ENCODE data around the gene TENT4A. TPM values are rescaled to one million over a fixed set of nuclear protein-coding genes. Genes with fewer than 3 reads are reported as not detected.
A peak's percentile ranks its signal among the peaks of the same experiment; 100 is the strongest.

TENT4A gene
- total and polyA plus RNA-seq, 2 of the 13 experiments (the other 11 are each of a cell fraction or from before 2014, with no cell fraction given): 6.3 to 13.3 TPM

DNA sequence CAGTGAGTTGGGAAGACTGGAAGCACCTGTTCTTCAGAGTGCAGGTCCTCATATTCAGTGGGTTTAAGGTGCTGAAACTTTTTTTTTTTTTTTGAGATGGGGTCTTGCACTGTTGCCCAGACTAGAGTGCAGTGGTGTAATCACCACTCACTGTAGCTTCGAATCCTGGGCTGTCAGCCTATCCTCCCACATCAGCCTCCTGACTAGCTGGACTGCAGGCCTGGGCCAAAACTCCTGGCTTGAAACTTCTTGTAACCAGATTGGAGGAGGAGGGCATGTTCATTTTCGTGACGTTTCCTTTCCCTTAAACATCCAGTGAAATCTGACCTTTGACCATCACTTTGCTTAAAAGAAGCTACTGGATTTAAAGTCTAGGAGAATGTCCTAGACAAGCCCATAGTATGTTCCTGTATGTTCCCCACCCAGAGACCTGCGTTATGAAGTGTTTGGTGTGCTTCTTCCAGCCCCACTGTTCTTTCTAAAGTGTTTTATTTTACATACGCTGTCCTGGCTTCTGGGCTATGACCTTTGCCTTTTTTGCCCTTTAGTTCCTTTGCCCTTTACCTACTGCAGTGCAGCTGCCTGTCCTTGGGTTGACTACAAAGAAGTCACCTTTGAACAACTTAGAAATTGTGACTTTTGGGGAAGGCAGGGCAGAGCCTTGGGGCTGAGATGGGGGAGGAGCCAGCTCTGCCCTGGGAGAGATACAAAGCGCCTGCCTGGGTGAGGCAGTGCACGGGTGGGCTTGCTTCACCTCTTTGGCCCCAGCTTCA lies 18.4 kb downstream of the TENT4A start:
- intact Hi-C loops (cut with micrococcal nuclease; ENCODE audit: unreplicated experiment) (loop anchor here (5.0 kb wide), 1 partner anchor 99 kb away; the partner anchor contains the start of genes NSUN2 and SRD5A1), in situ Hi-C loops (cut with HindIII; ENCODE audit: extremely low pct_ligation_motif_present, low pct_unique_long_range_greater_than_20kb) (loop anchor here (25.0 kb wide), 1 partner anchor 344 kb away; the partner anchor contains the start of gene MED10)
- no peak for DNase-seq (ENCODE audit: low spot score)
- ChIA-PET POLR2A (interaction anchor here (1.1 to 1.6 kb wide), 2 partner anchors 11 to 19 kb away, joined by 3 to 6 read pairs; partner anchors contain the start of gene TENT4A), CTCF (ENCODE audit: low intra/inter-chr PET ratio, low total read pairs) (no interaction called here)
- TF ChIP-seq RARA (CRISPR knock-in tag; IDR thresholded peaks at IDR 0.05) (0 out of 2 replicates have a peak, but pooled peaks have one; percentile 23), HNF4A (CRISPR knock-in tag; IDR thresholded peaks at IDR 0.05) (peak; percentile 59), HNF4G (IDR thresholded peaks at IDR 0.05; ENCODE audit: borderline replicate concordance, low read depth, low read length) (peak; percentile 27; the same call in 1 of the 2 replicates), HNF4G (CRISPR knock-in tag; IDR thresholded peaks at IDR 0.05; ENCODE audit: borderline replicate concordance, low read depth) (no peak), ZMYM4 (CRISPR knock-in tag; IDR thresholded peaks at IDR 0.05) (no peak), NR2F1 (CRISPR knock-in tag; IDR thresholded peaks at IDR 0.05) (peak in 1 of 2 experiments; percentile 12; a peak in 1 of 4 replicates), MTA1 (CRISPR knock-in tag; IDR thresholded peaks at IDR 0.05; ENCODE audit: borderline replicate concordance) (no peak), ZNF121 (CRISPR knock-in tag; IDR thresholded peaks at IDR 0.05) (peak; percentile 89), ESRRA (CRISPR knock-in tag; IDR thresholded peaks at IDR 0.05; ENCODE audit: low read depth) (peak; percentile 86), NR2F6 (IDR thresholded peaks at IDR 0.05) (no peak; the same call in 1 of the 2 replicates), NR2F6 (CRISPR knock-in tag; IDR thresholded peaks at IDR 0.05) (0 out of 2 replicates have a peak, but pooled peaks have one; percentile 14), RXRB (CRISPR knock-in tag; IDR thresholded peaks at IDR 0.05; ENCODE audit: borderline replicate concordance) (peak; percentile 23; the same call in 1 of the 2 replicates), RFXAP (CRISPR knock-in tag; IDR thresholded peaks at IDR 0.05; ENCODE audit: borderline replicate concordance) (no peak)
- TF ChIP-seq, protein P1, sequence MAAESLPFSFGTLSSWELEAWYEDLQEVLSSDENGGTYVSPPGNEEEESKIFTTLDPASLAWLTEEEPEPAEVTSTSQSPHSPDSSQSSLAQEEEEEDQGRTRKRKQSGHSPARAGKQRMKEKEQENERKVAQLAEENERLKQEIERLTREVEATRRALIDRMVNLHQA (CRISPR knock-in tag; IDR thresholded peaks at IDR 0.05): no peak
- TF ChIP-seq, protein P2, sequence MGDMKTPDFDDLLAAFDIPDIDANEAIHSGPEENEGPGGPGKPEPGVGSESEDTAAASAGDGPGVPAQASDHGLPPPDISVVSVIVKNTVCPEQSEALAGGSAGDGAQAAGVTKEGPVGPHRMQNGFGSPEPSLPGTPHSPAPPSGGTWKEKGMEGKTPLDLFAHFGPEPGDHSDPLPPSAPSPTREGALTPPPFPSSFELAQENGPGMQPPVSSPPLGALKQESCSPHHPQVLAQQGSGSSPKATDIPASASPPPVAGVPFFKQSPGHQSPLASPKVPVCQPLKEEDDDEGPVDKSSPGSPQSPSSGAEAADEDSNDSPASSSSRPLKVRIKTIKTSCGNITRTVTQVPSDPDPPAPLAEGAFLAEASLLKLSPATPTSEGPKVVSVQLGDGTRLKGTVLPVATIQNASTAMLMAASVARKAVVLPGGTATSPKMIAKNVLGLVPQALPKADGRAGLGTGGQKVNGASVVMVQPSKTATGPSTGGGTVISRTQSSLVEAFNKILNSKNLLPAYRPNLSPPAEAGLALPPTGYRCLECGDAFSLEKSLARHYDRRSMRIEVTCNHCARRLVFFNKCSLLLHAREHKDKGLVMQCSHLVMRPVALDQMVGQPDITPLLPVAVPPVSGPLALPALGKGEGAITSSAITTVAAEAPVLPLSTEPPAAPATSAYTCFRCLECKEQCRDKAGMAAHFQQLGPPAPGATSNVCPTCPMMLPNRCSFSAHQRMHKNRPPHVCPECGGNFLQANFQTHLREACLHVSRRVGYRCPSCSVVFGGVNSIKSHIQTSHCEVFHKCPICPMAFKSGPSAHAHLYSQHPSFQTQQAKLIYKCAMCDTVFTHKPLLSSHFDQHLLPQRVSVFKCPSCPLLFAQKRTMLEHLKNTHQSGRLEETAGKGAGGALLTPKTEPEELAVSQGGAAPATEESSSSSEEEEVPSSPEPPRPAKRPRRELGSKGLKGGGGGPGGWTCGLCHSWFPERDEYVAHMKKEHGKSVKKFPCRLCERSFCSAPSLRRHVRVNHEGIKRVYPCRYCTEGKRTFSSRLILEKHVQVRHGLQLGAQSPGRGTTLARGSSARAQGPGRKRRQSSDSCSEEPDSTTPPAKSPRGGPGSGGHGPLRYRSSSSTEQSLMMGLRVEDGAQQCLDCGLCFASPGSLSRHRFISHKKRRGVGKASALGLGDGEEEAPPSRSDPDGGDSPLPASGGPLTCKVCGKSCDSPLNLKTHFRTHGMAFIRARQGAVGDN (CRISPR knock-in tag; IDR thresholded peaks at IDR 0.05): peak; percentile 23; the same call in 1 of the 2 replicates
- TF ChIP-seq, protein P3, sequence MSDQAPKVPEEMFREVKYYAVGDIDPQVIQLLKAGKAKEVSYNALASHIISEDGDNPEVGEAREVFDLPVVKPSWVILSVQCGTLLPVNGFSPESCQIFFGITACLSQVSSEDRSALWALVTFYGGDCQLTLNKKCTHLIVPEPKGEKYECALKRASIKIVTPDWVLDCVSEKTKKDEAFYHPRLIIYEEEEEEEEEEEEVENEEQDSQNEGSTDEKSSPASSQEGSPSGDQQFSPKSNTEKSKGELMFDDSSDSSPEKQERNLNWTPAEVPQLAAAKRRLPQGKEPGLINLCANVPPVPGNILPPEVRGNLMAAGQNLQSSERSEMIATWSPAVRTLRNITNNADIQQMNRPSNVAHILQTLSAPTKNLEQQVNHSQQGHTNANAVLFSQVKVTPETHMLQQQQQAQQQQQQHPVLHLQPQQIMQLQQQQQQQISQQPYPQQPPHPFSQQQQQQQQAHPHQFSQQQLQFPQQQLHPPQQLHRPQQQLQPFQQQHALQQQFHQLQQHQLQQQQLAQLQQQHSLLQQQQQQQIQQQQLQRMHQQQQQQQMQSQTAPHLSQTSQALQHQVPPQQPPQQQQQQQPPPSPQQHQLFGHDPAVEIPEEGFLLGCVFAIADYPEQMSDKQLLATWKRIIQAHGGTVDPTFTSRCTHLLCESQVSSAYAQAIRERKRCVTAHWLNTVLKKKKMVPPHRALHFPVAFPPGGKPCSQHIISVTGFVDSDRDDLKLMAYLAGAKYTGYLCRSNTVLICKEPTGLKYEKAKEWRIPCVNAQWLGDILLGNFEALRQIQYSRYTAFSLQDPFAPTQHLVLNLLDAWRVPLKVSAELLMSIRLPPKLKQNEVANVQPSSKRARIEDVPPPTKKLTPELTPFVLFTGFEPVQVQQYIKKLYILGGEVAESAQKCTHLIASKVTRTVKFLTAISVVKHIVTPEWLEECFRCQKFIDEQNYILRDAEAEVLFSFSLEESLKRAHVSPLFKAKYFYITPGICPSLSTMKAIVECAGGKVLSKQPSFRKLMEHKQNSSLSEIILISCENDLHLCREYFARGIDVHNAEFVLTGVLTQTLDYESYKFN (CRISPR knock-in tag; conservative IDR thresholded peaks at IDR 0.05): peak; percentile 55
- Histone ChIP-seq H3K4me3 (replicated peaks in 1 of 3; ENCODE audit: insufficient read depth in 1 of 3, low read depth in 2 of 3, low read length in 3 of 3) (no peak overlapping the region), H3K36me3 (replicated peaks in 1 of 2; ENCODE audit: control insufficient read depth in 1 of 2, insufficient read depth in 2 of 2, low read length in 2 of 2) (peaks cover 13 to 32% of the 10 kb centered on the region in 2 experiments), H3K27ac (ENCODE audit: extremely low read length, insufficient read depth, low read length) (peak overlapping the region; percentile 43), H3K79me2 (ENCODE audit: insufficient read depth, low read length) (peaks cover 97% of the 10 kb centered on the region), H3K9me3 (ENCODE audit: low read length) (no peaks in the 10 kb centered on the region), H3K9ac (ENCODE audit: insufficient read depth, low read depth, low read length) (no peak overlapping the region), H3K4me1 (ENCODE audit: insufficient read depth, low read length) (peaks cover 45% of the 10 kb centered on the region), H2AFZ (ENCODE audit: low read length) (no peak overlapping the region), H3K4me2 (ENCODE audit: low read depth, low read length) (0 out of 2 replicates have a peak overlapping the region, but pooled peaks have one; percentile 19), H4K20me1 (ENCODE audit: insufficient read depth, low read length) (peaks cover 36% of the 10 kb centered on the region), H3K27me3 (ENCODE audit: control insufficient read depth in 1 of 2, insufficient read depth in 2 of 2, low read length in 2 of 2) (no peaks in the 10 kb centered on the region)
- BruUV-seq (replicated peaks): no TSS peak
- peak; percentile 17 for ATAC-seq
- 62% methylated on average over 7 of the region's 7 CpGs for WGBS (ENCODE audit: low lambda C conversion rate)
- no peak for FAIRE-seq

All from HepG2 (cell line).